NCI-H2196 (cell line): ENCODE measurements around the gene ADCY10.
"Not testable (repeated sequence)": the region's sequence is repeated elsewhere in the genome, so short reads cannot be mapped to it uniquely, and the experiment has no call there.

Experiments
- DNase-seq: peaks from one replicate; lab custom pipeline; 2025; ENCODE audit not compliant: unreplicated experiment; lab: John Stamatoyannopoulos, UW

Gene ADCY10

GRCh38 chr1:167926486-167926997 is 12.6 kb upstream of the ADCY10 start:
- DNase-seq, result no peak

DNA sequence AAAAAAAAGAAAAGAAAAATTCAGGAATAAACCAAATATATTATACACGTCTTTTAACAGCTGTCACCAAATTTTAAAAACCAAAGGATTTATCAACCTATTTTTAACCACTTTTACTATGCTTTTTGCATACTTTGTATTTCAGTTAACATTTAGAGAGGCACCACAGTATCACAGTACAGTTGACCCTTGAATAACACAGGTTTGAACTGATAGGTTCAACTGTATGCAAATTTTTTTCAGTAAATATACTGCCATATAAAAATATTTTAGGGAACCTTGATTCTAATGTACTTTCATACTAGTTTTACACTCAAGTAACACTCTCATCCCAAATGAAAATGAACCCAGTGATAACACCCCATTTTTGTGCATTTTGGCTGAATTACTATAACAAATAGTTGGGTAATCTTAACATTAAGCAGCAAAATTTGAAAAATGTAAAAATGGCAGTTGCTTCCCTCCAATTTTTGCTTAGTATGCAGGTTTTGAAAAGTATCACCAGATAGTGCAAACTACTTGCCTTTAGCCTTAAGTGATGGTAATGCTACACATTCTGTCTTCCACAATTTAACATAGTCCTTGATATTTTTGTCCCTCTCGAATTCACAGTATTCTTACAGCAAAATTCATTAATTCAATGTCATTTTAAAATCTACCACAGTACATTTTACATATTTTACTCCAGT is 10.8 kb upstream of the ADCY10 start:
- no peak for DNase-seq

DNA sequence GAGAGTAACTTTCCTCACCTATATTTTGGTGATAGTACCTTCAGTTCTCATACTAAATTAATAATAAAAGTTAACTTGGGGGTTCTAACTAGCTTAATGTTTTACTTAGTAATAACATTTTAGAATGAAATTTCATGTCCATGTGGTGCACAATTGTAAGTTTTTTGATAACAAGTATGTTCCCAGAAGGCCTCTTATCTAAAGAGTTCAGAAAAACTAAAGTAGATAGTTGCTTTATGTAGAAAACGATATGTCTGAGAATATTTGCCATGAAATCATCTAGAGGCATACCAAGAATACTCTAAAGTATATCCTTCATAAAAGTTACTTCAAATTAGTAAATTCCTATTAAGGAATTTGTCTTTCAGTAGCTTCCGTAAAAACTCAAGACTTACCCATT is 10.2 kb upstream of the ADCY10 start:
- DNase-seq, result no peak

DNA sequence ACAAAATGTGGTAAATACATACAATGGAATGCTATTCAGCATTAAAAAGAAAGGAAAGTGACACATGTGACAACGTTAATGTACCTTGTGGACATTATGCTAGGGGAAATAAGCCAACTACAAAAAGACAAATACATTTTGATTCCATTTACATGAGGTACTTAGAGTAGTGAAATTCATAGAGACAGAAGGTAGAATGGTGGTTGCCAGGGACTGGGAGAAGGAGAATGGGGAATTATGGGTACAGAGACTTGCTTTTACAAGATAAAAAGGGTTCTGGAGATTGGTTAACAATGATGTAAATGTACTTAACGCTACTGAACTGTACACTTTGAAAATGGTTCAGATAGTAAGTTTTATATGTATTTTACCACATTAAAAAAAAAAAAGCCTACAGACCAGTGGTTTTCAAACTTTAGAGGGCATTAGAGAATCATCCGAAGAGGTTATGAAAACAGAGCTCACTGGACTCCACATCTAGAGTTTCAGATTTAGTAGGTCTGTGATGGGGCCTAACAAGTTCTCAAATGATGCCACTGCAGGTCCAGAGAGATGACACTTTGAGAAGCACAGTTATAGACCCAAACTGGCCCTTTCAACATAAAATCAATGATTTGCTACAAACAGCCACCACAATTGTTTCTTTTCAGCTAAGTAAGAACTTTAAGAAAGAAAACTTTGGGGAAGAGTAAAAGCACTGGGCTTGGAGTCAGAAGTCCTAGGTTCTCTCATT is 9.6 kb upstream of the ADCY10 start:
- no peak for DNase-seq

- no peak for DNase-seq
Observed at GRCh38 chr1:167922611-167923074, 8.7 kb upstream of the ADCY10 start.

DNA sequence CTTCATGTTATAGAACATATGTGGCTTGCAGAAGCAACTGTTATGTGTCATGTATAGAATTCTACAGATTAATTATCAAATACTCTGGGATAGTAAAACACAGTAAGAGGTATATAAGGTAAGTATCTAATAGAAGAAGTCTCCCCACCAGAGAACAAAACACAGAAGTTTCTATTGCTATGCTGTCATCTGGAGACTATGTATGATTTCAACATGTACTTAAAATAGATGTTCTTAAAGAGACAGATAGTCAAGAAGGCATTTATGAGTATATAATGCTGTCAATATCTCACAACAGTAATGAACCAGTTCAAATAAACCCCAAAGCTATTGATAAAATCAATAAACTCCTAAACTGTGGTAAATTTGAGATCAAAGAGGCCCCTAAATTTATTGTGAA is 8.1 kb upstream of the ADCY10 start:
- no peak for DNase-seq

- no peak for DNase-seq
Observed at GRCh38 chr1:167916766-167917511, 3.0 kb upstream of the ADCY10 start.

DNA sequence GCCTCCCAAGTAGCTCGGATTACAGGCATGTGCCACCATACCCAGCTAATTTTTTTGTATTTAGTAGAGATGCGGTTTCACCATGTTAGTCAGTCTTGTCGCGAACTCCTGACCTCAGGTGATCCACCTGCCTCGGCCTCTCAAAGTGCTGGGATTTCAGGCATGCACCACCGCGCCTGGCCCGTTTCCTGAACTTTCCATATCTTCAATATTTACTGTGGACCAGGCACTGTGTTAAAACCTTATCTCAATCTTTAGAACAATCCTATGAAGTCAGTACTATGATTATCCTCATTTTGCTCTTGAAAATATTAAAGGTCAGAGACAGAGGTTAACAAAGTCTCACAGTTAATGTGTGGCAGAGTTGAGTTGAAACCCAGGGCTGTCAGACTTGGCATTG is 1.6 kb upstream of the ADCY10 start:
- DNase-seq, result no peak

- no peak for DNase-seq
Observed at GRCh38 chr1:167912294-167912693, 1.6 kb downstream of the ADCY10 start.

DNA sequence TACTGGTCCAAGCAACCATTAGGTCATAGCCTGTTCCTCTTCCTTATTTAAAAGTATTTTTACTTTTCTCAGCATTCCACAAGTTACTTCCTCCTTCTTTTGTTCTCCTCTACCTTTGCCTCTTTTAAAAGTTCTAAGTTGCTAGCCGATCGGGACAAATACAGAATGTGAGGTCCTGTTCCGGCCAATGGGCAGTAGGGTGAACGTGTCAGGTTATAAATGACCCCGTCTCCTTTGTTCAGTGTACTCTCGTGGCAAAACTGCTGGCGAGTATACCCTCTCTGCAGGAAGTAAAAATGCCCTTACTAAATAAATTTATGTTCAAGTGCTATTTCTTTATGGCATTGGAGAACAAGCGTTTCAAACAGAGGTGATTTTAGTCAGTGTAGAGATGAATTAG is 2.5 kb downstream of the ADCY10 start:
- DNase-seq, result no peak

- no peak for DNase-seq
Observed at GRCh38 chr1:167910530-167910929, 3.4 kb downstream of the ADCY10 start.

DNA sequence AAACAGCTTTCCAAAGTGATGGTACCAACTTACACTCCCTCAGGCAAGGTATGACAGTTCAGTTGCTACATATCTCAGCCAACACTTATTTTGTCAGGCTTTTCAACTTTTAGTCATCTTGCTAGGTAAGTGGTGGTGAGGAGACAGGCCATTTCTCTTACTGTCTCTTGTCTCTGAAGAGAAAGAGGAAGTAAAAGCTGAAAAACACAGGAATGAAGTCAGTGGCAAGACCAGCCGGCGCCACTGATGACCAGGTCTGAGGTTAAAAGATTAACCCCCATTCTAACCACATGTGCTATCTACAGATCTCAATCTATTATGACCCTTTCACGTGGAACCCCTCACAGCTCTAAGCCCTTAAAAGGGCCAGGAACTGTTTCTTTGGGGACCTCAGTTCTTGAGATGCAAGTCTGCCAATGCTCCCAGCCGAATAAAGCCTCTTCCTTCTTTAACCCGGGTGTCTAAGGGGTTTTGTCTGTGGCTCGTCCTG is 4.2 kb downstream of the ADCY10 start:
- no peak for DNase-seq

- DNase-seq, result no peak
Observed at GRCh38 chr1:167905671-167906070, 8.3 kb downstream of the ADCY10 start.

- no peak for DNase-seq
Observed at GRCh38 chr1:167905182-167905581, 8.8 kb downstream of the ADCY10 start.

DNA sequence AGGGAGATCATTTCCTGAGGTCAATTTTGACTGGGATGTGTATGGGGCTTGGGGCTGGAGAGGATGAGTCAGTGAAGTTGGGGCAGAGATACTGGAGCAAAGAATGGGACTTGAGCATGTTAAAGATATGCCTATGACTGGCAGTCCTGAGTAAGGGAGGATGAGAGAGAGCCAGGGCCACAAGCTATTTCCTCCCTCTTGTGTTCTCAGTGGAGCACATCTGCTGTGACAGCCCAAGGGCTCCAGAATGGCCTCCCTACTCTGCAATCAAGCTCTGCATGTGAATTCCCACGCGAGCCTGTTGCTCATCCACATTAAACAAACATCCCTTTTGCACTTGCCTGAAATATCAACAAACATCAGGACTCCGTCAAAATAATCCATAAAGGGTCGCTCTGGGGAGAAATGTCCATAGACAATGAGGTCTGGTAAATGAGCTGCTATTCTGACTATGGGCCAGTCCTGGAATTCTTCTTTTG is 9.2 kb downstream of the ADCY10 start:
- no peak for DNase-seq

GRCh38 chr1:167900907-167901306 is 13.0 kb downstream of the ADCY10 start:
- DNase-seq, result no peak

GRCh38 chr1:167899253-167899681 is 14.7 kb downstream of the ADCY10 start:
- DNase-seq, result no peak

DNA sequence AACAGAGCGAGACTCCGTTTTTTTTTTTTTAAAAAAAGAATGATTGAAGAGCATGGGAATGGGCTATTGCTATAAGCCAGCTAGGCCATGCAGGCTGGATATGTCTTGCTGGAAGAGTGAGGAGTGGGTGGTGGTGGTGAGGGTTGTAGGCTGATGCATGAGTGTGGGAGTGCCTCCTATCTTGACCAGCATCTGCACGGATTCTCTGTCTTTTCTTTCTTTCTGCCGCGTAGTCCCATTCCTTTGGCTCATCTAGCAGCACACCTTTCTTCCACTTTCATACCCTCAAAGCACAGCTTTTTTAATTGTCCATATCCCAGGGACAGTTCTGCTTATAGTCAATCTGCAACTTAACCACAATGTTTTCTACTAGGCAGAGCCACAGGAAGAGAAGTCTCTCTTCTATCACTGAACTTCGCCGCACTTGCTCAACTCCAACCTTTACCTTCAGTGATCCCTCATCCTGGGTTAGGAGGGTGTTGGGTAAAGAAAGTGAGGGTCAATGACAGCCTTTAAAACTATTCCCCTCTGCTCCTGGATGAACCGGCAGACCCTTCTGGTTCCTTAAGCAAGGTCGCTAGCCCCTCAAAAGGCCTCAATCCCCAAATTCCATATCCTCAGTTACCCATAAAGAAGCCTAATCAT is 15.2 kb downstream of the ADCY10 start:
- DNase-seq, result no peak

- no peak for DNase-seq
Observed at GRCh38 chr1:167893798-167894197, 20.1 kb downstream of the ADCY10 start.

- DNase-seq, result no peak
Observed at GRCh38 chr1:167890400-167890799, 23.5 kb downstream of the ADCY10 start.

- DNase-seq, result not testable (repeated sequence)
Observed at GRCh38 chr1:167887187-167887586, 26.7 kb downstream of the ADCY10 start.
